GM12801 (cell line): ENCODE measurements around the gene KRTAP17-1.

ENCODE experiments used
- CTCF ChIP-seq: IDR thresholded peaks from one replicate; pipeline ENCODE4 v1.5.1; 2011; ENCODE audit warnings: control low read depth; ENCODE audit not compliant: insufficient read length; ENCODE audit errors: extremely low read depth

The KRTAP17-1 gene

GRCh38 chr17:41347869-41348760, 32.6 kb upstream of the KRTAP17-1 start:
- no peak for TF ChIP-seq CTCF

- TF ChIP-seq CTCF: no peak
Measured at GRCh38 chr17:41345992-41346391, 30.5 kb upstream of the KRTAP17-1 start.

GRCh38 chr17:41343029-41343428, 27.5 kb upstream of the KRTAP17-1 start:
- TF ChIP-seq CTCF: no peak

- no peak for TF ChIP-seq CTCF
Measured at GRCh38 chr17:41340934-41341861, 25.7 kb upstream of the KRTAP17-1 start.

GRCh38 chr17:41340494-41340893, 25.0 kb upstream of the KRTAP17-1 start:
- no peak for TF ChIP-seq CTCF

- TF ChIP-seq CTCF: no peak
Measured at GRCh38 chr17:41339571-41340172, 24.2 kb upstream of the KRTAP17-1 start.

GRCh38 chr17:41338961-41339485, 23.5 kb upstream of the KRTAP17-1 start:
- TF ChIP-seq CTCF: no peak
